GM19328 (cell line): Measurements from ENCODE around the gene ASMTL.
"Not testable (repeated sequence)": the region's sequence is repeated elsewhere in the genome, so short reads cannot be mapped to it uniquely, and the experiment has no call there.

Experiments
- ATAC-seq: cut with Tn5 transposase; IDR thresholded peaks from one replicate; pipeline ENCODE4 v1.9.1; 2021; ENCODE audit warnings: mild to moderate bottlenecking, moderate library complexity; ENCODE audit not compliant: unreplicated experiment

The ASMTL gene

DNA sequence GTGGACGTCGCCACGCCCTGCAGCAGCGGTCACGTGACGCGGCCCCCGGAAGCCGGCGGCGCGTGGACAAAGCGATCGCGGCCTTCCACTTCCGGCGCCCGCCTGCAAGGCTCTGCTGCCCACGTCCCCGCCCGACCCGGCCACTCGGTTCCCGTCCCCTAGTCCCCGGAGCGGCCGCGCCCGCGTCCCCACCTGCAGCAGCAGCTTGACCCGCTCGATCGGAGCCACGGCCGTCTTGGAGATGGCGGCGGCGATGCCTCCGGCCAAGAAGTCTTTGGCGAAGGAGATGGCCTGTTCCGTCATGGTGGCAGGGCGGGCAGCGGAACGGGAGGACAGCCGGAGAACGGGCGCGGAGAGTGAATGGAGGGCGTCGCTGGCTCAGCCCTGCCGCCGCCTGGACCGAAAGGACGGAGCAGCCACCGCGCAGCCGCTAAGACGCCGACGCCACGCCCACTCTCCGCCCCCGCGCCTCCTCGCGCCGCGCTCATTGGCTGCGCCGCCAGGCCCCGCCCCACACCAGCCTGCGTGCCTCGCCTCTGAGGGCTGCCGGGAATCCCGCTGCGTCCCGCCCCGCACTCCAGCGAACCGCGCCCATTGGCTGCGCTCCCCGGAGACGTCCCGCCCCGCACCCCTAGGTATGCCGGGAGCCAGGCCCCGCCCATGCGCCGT is 60.9 kb downstream of the ASMTL start, which contains the start of gene SLC25A6:
Gene SLC25A6, minus strand, starts transcription at position 407 of the 669 bp plus-strand sequence. Its CDS starts 104 bp downstream, at position 303.
- peak; percentile 97 for ATAC-seq

- no peak for ATAC-seq
Measured at GRCh38 chrX:1391370-1391706, 61.4 kb downstream of the ASMTL start.

- ATAC-seq = no peak
Measured at GRCh38 chrX:1390621-1391369, 61.9 kb downstream of the ASMTL start.

GRCh38 chrX:1389993-1390285 is 62.8 kb downstream of the ASMTL start:
- no peak for ATAC-seq

GRCh38 chrX:1389181-1389992 is 63.3 kb downstream of the ASMTL start:
- ATAC-seq = no peak

GRCh38 chrX:1388651-1389050 is 64.1 kb downstream of the ASMTL start:
- no peak for ATAC-seq

GRCh38 chrX:1387141-1387776 is 65.5 kb downstream of the ASMTL start:
- ATAC-seq = no peak

- no peak for ATAC-seq
Measured at GRCh38 chrX:1386338-1387127, 66.2 kb downstream of the ASMTL start.

GRCh38 chrX:1385253-1386223 is 67.2 kb downstream of the ASMTL start:
- no peak for ATAC-seq

DNA sequence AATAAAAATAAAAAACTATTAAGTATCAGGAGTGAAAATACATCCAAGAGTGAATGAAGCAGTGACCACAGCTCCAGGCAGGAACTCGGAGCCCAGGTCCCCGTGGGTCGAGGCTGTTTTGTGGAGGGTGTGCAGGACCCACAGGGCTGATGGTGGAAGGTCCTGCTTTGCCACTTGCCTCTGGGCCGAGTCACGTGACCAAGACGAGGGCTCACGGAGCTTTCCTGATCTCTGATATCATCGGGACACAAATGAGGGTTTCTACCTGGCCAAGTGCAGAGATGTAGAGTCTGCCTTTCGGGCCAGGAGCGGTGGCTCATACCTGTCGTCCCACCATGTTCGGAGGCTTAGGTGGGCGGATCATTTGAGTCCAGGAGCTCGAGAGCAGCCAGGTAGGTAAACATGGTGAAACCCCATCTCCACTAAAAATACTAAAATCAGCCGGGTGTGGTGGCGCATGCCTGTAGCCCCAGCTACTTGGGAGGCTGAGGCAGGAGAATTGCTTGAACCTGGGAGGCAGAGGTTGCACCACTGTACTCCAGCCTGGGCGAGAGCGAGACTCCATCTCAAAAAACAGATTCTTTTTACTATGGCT is 68.0 kb downstream of the ASMTL start:
- no peak for ATAC-seq

DNA sequence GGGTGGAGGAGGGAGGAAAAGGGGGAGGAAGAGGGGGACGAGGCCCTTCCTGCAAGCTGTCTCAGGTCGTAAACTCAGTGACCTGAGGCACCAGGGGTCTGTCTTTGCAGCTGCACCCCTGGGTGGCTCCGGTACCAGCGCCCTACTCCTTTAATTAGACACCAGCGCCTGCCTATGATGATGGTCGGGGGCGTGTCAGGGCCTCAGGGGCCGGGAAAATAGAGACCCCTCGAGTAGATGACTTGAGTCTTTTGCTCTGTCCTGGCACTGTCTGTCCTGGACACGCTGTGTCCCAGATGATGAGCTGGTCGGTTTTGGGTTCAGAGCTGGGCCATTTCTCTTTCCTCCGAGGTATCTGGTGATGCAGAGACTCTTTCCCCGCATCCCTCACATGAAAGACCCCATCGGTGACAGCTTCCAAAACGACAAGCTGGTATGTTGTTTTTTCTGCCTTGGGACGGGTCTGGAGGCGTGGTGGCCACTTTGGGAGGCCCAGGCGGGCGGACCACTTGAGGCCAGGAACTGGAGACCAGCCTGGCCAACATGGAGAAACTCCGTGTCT is 72.0 kb downstream of the ASMTL start:
- no peak for ATAC-seq

DNA sequence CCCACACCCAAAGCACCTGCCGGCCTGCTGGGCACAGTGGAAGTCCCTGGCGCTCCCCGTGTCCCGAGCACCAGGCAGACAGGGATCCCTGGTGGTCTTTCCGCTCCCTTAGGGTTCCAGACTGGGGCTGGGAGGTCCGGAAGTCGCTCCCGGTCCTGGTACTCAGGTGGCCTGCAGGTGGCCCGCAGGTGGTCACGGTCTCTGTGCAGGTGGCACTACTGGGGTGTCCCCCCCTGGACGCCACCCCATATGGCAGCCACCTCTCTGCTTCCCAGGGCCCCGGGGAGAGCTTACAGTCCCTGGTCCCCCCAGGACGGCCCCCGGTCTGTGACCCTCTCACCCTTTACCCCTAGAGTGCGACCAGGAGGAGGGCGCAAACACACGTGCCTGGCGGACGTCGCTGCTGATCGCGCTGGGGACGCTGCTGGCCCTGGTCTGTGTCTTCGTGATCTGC is 74.4 kb downstream of the ASMTL start:
- ATAC-seq = no peak

DNA sequence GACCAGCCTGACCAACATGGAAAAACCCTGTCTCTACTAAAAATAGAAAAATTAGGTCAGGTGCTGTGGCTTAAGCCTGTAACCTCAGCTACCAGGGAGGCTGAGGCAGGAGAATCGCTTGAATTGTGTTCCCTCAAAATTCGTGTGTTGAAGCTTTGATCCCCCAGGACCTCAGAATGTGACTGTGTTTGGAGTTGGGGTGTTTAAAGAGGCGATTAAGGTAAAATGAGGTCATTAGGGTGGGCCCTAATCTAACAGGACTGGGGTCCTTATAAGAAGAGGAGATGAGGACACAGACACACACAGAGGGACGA is 84.4 kb downstream of the ASMTL start:
- no peak for ATAC-seq

DNA sequence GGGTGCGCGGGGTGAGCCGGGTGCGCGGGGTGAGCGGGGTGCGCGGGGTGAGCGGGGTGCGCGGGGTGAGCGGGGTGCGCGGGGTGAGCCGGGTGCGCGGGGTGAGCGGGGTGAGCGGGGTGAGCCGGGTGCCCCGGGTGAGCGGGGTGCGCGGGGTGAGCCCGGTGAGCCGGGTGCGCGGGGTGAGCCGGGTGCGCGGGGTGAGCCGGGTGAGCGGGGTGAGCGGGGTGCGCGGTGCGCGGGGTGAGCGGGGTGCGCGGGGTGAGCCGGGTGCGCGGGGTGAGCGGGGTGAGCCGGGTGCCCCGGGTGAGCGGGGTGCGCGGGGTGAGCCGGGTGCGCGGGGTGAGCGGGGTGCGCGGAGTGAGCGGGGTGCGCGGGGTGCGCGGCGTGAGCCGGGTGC is 86.3 kb downstream of the ASMTL start:
- not testable (repeated sequence) for ATAC-seq

DNA sequence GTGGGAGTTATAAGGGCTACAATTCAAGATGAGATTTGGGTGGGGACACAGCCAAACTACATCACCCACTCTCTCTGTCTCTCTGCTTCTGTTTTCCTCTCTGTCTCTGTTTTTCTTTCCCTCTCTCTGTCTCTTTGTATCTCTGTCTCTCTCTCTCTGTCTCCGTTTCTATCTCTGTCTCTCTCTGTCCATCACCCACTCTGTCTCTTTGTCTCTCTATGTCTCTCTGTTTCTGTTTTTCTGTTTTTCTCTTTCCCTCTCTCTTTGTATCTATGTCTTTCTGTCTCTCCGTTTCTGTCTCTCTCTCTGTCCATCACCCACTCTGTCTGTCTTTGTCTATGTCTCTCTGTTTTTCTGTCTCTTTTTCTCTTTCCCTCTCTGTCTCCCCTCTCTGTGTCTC is 90.8 kb downstream of the ASMTL start:
- no peak for ATAC-seq

GRCh38 chrX:1361275-1361674 is 91.4 kb downstream of the ASMTL start:
- ATAC-seq = no peak

DNA sequence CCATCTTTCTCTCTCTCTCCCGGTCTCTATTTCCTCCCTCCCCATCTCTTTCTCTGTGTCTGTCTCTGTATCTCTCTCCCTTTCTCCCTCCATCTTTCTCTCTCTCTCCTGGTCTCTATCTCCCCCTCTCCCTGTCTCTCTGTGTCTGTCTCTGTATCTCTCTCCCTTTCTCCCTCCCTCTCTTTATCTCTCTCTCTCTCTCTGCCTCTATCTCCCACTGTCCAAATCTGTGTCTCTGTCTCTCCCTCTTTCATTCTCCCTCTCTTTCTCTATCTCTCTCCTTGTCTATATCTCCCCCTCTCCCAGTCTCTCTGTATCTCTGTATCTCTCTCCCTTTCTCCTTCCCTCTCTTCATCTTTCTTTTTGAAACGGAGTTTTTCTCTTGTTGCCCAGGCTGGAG is 92.5 kb downstream of the ASMTL start:
- no peak for ATAC-seq

- ATAC-seq = no peak
Measured at GRCh38 chrX:1359477-1359873, 93.2 kb downstream of the ASMTL start.
